ENCODE data around the gene MIGA2.

- TF ChIP-seq CTCF (IDR thresholded peaks at IDR 0.05) (no peak), EZH2 (IDR thresholded peaks at IDR 0.05) (no peak), EZH2phosphoT487 (IDR thresholded peaks at IDR 0.05) (no peak)
These were observed 43.8 kb downstream of the MIGA2 start for GRCh38 chr9:129080298-129080600.
